Choroid plexus epithelial cell (primary cell): ENCODE data around the gene FMNL2.

Experiments
- DNase-seq: peaks from one replicate; pipeline ENCODE4 v3.0.0-alpha.2; 2010; ENCODE audit warnings: low read depth
- H3K4me3 ChIP-seq: 2 replicates; pipeline ENCODE4 v1.5.1; 2011; ENCODE audit warnings: low read depth, mild to moderate bottlenecking, control low read depth, low read length, moderate library complexity
- TF ChIP-seq, protein P1 (sequence below): conservative IDR thresholded peaks from 2 replicates; pipeline ENCODE4 v1.5.1; 2011; ENCODE audit warnings: low read depth, mild to moderate bottlenecking, control low read depth, inconsistent platforms, low read length, moderate library complexity

FMNL2 gene

DNA sequence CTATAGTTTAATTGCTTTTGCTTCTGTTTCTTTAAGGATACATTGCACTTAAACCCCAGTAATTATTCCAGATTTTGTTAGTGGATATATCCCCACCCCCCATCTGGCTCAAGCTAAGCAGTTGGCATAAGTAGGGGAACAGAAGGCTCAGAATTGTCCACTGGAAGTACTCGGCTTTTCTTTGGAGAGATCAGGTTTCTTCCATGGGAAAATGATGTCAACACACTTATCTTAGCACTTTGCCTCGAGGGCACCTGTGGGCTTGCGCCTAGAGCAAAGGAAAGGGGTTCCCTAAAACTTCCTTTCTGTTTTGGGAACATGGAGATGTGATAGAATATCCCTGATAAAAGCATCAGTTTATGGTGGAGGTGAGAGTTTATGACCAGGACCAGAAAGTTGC lies 130.6 kb downstream of the FMNL2 start:
- no peak overlapping the region for H3K4me3 ChIP-seq
- TF ChIP-seq, protein P1, sequence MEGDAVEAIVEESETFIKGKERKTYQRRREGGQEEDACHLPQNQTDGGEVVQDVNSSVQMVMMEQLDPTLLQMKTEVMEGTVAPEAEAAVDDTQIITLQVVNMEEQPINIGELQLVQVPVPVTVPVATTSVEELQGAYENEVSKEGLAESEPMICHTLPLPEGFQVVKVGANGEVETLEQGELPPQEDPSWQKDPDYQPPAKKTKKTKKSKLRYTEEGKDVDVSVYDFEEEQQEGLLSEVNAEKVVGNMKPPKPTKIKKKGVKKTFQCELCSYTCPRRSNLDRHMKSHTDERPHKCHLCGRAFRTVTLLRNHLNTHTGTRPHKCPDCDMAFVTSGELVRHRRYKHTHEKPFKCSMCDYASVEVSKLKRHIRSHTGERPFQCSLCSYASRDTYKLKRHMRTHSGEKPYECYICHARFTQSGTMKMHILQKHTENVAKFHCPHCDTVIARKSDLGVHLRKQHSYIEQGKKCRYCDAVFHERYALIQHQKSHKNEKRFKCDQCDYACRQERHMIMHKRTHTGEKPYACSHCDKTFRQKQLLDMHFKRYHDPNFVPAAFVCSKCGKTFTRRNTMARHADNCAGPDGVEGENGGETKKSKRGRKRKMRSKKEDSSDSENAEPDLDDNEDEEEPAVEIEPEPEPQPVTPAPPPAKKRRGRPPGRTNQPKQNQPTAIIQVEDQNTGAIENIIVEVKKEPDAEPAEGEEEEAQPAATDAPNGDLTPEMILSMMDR, result no peak
- DNase-seq, result no peak

DNA sequence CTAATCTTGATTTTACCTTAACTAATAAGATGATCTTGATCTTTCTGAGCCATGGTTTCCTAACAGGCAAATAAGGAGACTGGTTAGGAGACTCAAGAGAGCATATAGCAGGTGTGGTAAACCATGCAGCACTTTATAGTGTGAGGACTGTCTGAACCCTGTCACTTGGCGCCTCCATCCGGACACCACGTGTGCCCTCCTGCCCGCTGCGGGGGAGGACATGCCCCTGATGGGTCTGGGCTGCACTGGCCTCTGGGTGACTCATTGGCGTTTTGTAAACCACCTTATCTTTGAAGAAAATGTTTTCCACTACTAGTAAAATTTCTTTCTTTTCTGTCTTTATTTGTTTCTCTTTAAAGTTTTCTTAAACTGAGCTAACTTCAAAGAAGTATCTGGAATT lies 131.1 kb downstream of the FMNL2 start:
- peak; percentile 65 for DNase-seq
- no peak overlapping the region for H3K4me3 ChIP-seq
- TF ChIP-seq, protein P1, result no peak

DNA sequence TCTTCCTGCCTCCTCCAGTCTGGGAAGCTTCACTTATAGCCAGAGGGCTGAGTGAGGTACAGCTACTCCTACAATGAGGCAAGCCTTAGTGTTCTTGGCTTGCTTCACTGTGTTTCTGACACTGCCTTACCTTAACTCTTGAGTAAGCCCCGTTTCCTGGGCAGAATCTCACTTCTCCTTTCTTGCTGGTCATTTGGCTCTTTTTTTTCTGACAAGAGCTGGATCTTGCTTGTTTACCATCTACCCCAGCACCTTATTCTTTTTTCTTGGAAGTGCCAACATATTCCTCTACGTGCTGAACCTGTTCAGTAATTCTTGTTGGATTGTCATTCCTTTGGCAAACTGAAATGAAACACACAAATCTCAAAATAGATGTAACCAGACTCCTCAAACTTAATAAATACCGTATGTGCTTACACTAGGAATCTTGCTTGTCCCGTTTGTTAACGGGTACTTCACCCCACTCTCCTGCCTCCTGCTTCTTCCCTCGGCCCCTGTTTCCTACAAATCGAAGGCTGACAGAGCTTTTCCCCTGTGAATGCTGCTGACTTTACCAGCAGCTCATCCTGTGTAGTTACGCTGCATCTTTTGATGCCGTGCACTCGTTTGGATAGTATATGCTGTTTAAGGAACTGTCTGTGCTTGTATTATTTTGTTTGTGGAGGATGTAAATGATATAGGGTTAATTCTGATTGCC lies 132.2 kb downstream of the FMNL2 start:
- TF ChIP-seq, protein P1, result no peak
- H3K4me3 ChIP-seq, result no peak overlapping the region
- DNase-seq, result peak; percentile 75

DNA sequence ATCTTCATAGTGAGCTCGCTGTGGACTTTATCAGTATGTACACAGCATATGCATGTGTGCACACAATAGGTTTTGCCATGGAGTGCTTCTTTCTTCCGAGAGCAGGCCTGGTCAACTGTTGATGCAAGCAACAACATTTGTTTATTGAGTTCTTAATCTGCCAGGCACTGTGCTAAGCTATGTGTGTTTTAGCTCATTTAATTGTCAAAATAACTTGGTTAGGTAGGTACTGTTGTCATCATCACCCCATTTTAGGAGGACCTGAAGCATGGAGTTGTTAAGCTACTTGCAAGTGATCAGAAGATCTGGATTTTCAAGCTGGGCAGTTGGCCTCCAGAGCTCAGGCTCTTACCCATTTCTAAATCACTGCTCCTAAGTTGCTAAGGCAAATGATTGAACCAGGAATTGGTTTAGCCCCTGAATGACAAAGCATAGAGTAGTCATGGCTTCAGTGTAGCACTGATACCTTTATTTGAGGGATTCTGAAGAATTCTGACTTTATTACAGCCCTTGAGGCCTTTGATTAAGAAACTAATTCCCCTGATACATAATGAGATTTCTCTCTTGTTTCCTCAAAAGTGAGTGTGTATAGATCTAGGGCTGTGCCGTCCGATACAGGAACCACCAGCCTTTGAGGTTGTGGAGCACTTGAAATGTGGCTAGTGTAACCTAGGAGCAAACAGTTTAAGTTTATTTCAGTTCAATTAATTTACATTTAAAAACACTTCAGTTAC lies 132.9 kb downstream of the FMNL2 start:
- H3K4me3 ChIP-seq, result no peak overlapping the region
- no peak for DNase-seq
- TF ChIP-seq, protein P1, result no peak

DNA sequence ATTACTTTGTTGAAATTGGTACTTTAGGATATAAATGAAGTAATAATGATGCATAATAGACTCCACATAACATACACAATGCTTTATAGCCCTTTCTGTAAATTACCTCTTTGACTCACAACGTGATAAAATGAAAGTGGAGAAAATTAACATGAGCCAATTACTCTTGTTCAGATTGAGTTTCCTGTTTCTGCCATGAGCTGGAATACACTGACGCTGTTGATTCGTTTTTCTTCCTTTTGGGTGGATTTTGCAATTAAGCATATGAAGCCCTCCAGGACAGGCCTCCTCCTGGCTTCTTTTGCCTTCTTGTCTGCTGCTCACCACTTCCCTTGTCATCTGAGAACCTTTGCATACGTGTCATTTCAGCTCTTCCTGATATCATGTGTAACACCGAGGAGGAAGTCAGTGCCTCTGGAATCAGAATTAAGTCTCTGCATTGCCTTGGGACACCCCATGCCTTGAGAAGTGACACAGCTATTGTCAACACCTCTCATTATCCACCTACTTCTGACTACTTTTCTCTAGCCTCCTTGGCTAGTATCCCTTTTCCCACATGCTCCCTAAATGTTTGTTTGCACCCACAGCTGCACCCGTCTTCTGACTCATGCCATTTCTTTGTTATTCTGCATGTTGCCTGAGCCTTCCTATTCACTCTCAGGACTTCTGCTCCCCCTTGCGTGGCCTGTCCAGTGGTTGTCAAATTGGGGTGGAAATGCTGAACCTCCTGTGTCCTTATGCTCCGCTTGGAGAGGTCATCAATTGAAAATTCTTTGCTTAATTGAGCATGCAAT lies 134.1 kb downstream of the FMNL2 start:
- TF ChIP-seq, protein P1, result peak; percentile 31
- peak; percentile 68 for DNase-seq
- H3K4me3 ChIP-seq, result no peak overlapping the region

DNA sequence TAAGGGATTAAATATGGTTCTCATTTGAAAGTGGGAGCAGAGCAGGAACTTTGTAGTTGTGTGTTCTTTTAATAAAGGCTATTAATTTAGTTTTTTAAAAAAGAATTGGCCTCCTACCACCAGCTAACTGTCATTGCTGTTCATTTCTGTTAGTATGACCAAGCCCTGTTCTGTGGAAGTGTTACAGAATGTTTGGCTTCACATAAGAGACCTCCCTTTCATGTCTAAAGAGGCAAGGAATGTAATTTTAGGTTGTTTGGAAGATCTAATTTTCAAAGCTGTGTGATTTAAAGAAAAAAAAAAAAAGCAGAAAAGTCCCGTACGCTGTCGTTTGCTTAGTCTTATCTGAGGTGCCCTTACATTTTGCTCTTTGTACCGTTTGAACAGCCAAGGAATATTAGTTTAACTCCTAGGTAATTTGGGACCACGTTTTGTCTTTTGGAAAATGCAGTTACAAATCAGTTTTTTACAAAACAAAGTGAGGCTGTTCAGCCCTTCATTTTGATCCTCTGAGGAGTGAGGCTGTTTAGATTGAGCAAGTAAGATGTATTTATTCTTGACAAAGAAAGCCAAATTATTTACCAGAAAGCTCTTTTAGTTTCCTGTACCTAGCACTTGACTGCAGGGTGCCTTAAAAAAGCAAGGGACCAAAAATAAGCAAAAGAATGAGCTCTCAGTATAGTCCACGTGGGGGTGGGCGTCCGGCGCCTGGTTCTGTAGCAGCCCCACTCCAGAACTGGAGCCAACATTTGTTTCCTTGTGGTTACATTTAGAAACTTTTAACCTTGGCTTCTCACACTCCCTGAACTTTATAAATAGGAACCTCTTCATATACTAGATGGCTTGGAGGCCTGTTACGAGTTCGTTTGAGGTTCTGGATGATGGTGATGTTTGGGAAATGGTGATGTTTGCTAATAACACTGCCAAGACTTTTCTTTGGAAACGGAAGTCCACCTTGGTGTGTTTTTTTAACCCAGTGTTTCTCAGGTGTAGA lies 136.2 kb downstream of the FMNL2 start:
- peak; percentile 43 for DNase-seq
- no peak overlapping the region for H3K4me3 ChIP-seq
- TF ChIP-seq, protein P1, result no peak
